Neuron (in vitro differentiated cells): ENCODE measurements around the gene ARHGAP15.

Experiments
- H2AFZ ChIP-seq: one replicate; pipeline ENCODE4 v1.6.1; 2013; ENCODE audit warnings: low read depth, mild to moderate bottlenecking, inconsistent platforms, low read length, moderate library complexity
- H3K27me3 ChIP-seq: one replicate; pipeline ENCODE4 v1.6.1; 2013; ENCODE audit warnings: low read length; ENCODE audit not compliant: insufficient read depth
- H3K36me3 ChIP-seq: one replicate; pipeline ENCODE4 v1.6.1; 2013; ENCODE audit warnings: low read length; ENCODE audit not compliant: insufficient read depth
- H3K4me1 ChIP-seq: one replicate; pipeline ENCODE4 v1.6.1; 2013; ENCODE audit warnings: low read length; ENCODE audit not compliant: insufficient read depth
- H3K4me3 ChIP-seq: 2 replicates; pipeline ENCODE4 v1.5.1; 2013; ENCODE audit warnings: mild to moderate bottlenecking, low read length, moderate library complexity
- H3K9me3 ChIP-seq: one replicate; pipeline ENCODE4 v1.6.1; 2013; ENCODE audit warnings: low read length

Gene ARHGAP15

DNA sequence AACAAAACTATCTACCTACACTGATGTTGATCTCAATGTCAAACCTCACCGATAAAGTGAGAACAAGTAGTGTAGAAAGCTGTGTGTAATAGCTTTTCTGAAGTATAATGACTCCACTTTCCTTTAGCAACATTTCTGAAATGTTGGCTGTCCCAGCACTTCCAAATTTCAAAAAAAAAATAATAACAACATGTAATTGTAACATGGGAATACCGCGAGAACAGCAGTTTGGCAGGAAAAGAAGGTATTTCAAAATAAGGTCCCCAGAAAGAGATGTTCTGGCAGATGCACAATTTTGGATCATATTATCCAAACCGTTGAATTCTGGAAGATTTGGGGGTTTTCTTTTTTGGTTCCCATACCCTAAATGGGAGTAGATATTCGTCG, 352.0 kb downstream of the ARHGAP15 start:
- H3K4me3 ChIP-seq: no peak overlapping the region
- no peaks in the 10 kb centered on the region for H3K9me3 ChIP-seq
- H3K4me1 ChIP-seq: peaks cover 5% of the 10 kb centered on the region
- H2AFZ ChIP-seq: peak overlapping the region; percentile 43
- no peaks in the 10 kb centered on the region for H3K27me3 ChIP-seq
- H3K36me3 ChIP-seq: no peaks in the 10 kb centered on the region

DNA sequence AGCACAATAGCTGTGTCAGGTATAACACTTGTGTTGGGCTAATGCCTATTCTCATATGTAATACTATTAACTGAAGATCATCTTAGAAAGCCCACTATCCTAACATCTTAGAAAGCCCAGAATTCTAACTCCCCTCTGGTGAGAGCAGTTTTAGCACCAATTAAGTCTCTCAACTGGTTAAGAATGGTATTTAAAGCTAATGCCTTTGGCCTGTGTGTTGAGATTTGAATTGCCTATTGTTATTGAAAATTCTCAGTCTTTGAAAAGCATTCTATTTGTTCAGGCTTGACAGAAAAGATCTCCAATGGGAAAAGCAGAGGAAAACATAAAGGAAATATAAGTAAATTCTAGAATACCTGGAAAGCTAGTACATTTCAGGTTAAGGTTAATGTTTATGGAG, 352.5 kb downstream of the ARHGAP15 start:
- no peak overlapping the region for H2AFZ ChIP-seq
- peaks cover 5% of the 10 kb centered on the region for H3K4me1 ChIP-seq
- H3K27me3 ChIP-seq: no peaks in the 10 kb centered on the region
- H3K36me3 ChIP-seq: no peaks in the 10 kb centered on the region
- H3K4me3 ChIP-seq: no peak overlapping the region
- H3K9me3 ChIP-seq: no peaks in the 10 kb centered on the region

DNA sequence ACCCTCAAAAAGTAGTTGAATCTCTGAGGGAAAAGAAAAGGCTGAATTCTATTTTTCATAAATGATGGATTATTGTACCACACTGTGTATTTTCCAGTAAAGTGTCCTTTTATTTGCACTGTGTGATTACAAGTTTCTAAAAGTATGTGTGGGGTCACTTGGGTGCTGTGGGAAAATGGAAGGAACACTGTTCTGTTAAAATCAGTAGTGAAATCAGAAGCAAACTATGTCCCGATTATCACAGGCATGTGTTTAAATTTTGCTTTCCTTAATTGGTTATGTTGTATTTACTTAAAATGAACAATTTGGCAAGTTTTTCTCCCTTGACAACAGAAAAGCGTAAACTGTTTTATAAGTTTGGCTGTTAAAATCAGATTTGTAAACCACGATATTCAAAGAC, 353.1 kb downstream of the ARHGAP15 start:
- no peaks in the 10 kb centered on the region for H3K27me3 ChIP-seq
- H3K4me1 ChIP-seq: peaks cover 5% of the 10 kb centered on the region
- no peak overlapping the region for H2AFZ ChIP-seq
- H3K4me3 ChIP-seq: no peak overlapping the region
- no peaks in the 10 kb centered on the region for H3K36me3 ChIP-seq
- no peaks in the 10 kb centered on the region for H3K9me3 ChIP-seq

DNA sequence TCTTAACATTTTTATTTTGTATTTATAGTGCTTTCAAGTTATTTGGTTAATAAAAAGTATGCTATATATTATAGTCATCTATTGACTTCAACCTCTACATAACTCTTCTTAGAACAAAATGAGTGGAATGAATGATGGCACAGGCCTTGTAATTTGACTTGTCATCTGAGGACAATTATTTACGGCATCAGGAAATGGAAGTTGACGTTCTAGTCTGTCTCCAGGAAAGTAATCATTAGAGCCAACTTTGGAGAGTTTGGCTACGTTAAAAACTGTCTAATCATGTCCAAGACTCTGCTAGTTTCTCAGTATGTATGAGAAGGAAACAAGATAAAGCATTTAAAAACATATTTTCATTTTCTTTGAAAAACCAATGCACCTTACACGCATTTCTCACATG, 353.6 kb downstream of the ARHGAP15 start:
- Histone ChIP-seq H3K36me3 (no peaks in the 10 kb centered on the region), H3K4me3 (no peak overlapping the region), H3K27me3 (no peaks in the 10 kb centered on the region), H3K4me1 (peaks cover 5% of the 10 kb centered on the region), H2AFZ (no peak overlapping the region), H3K9me3 (no peaks in the 10 kb centered on the region)

DNA sequence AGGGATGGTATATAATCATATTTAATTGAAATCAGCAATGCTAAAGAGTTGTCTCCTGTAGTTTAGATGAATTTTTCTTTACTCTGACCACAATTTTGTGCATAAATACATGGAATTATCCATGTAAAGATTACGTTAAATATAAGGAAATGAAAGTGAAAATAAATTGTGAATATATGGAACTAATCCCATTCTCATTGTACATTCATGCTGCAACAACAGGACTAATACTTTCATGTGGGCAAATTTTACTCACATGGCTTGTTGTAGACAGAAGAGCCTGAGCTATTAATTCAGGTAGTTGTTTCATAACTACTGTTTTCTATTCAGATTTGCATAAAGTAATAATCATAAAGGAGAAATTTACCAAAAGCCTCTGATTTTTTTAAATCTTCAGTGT, 357.8 kb downstream of the ARHGAP15 start:
- Histone ChIP-seq H3K4me3 (no peak overlapping the region), H3K27me3 (no peaks in the 10 kb centered on the region), H3K4me1 (peaks cover 2% of the 10 kb centered on the region), H2AFZ (no peak overlapping the region), H3K9me3 (no peaks in the 10 kb centered on the region), H3K36me3 (no peaks in the 10 kb centered on the region)

DNA sequence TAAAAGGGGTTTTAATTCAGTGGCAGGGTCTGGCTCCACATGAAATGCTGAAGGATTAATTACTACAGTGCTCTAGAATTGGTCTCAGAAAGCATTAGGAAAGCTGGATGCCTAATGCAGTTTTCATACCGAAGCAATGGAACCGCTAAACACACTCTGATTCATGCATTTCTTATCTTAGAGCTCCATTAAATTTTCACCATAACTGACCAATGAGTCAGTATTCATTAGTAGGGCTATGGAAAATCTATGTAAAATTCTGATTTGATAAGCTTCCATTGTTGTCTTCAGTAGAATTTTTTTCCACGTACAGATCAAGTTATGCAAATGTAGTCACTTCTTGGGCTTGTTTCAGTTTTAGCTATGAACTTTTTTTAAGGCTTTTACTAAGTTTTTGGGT, 359.9 kb downstream of the ARHGAP15 start:
- Histone ChIP-seq H3K27me3 (no peaks in the 10 kb centered on the region), H3K4me1 (no peaks in the 10 kb centered on the region), H3K36me3 (no peaks in the 10 kb centered on the region), H3K9me3 (no peaks in the 10 kb centered on the region), H3K4me3 (no peak overlapping the region), H2AFZ (no peak overlapping the region)

DNA sequence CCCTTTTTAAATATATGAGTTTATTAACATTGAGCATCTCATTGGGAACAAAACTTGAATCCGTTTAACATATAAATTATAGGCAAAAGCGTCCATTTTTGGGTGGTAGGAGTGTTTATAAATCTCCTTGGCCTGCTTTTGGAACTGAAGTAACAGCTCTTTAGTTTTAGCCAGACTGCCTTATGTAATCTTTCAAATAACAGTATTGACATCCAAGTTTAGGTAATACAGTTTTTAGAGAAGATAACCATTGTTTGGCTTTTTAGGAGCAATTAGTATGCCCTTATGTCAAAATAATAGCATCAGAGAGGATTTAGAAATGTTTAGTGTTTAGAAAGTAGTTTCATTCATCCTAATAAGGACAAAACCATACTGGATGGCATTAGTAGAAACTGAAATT, 361.9 kb downstream of the ARHGAP15 start:
- H3K4me1 ChIP-seq: no peaks in the 10 kb centered on the region
- no peaks in the 10 kb centered on the region for H3K27me3 ChIP-seq
- H3K4me3 ChIP-seq: no peak overlapping the region
- no peaks in the 10 kb centered on the region for H3K9me3 ChIP-seq
- H2AFZ ChIP-seq: no peak overlapping the region
- H3K36me3 ChIP-seq: no peaks in the 10 kb centered on the region

DNA sequence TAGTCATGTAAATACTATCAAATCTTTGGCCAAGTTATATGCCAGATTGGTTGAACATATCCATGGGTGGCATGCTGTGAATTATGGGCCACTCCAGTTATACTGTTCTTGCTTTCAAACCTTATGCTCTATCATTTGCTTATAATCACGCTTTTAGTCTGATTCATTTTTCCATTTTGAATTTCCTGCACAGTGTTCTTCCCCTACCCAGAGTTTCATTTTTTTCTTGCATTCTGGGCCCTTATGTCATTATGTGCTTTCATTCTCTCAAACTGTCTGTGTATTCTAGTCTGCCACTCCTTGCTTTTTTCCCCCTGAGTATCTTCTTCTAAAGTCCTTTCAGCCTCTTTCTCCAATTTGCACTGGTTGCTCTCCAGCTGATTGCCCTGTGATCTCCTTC, 364.1 kb downstream of the ARHGAP15 start:
- H3K36me3 ChIP-seq: no peaks in the 10 kb centered on the region
- no peaks in the 10 kb centered on the region for H3K9me3 ChIP-seq
- H2AFZ ChIP-seq: no peak overlapping the region
- H3K4me3 ChIP-seq: no peak overlapping the region
- no peaks in the 10 kb centered on the region for H3K27me3 ChIP-seq
- no peaks in the 10 kb centered on the region for H3K4me1 ChIP-seq

DNA sequence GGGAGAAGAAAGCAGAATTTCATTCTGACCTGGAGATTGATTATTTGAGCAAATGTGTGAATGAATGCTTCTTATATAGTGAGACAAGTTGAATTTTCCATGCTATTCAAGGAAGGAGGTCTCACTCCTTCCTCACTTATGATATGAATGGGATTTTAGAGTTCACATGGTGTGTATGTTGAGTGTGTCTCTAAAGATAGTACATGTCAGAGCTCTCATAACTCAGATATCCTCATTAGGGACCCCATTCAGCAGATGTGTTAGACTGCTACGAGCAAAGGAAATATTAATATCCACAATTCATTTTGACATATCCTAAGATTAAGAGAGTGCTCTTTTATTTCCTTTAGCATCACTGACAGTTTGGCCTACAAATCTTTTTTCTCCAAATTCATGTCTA, 368.5 kb downstream of the ARHGAP15 start:
- Histone ChIP-seq H3K4me3 (no peak overlapping the region), H3K9me3 (no peaks in the 10 kb centered on the region), H3K4me1 (no peaks in the 10 kb centered on the region), H3K36me3 (no peaks in the 10 kb centered on the region), H3K27me3 (no peaks in the 10 kb centered on the region), H2AFZ (no peak overlapping the region)

DNA sequence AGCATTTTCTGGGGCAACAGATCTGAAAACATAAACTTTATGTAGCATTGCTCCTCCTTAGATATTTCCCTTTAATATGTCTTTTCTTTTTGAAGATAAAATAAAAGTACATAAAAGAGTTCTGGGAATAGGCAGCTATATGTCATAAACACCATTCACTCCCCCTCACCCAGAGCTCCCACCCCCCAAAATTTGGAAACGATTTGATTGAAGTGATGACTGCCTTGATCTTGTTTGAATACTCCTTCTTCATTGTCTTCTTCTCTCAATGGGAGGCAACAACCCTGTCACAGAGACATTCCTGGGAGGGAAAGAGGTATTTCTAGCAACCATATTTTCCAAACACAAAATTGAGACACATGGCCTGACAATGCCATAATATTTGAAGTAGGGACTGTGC, 369.3 kb downstream of the ARHGAP15 start:
- Histone ChIP-seq H3K4me1 (no peaks in the 10 kb centered on the region), H3K36me3 (no peaks in the 10 kb centered on the region), H2AFZ (no peak overlapping the region), H3K4me3 (no peak overlapping the region), H3K27me3 (no peaks in the 10 kb centered on the region), H3K9me3 (no peaks in the 10 kb centered on the region)

DNA sequence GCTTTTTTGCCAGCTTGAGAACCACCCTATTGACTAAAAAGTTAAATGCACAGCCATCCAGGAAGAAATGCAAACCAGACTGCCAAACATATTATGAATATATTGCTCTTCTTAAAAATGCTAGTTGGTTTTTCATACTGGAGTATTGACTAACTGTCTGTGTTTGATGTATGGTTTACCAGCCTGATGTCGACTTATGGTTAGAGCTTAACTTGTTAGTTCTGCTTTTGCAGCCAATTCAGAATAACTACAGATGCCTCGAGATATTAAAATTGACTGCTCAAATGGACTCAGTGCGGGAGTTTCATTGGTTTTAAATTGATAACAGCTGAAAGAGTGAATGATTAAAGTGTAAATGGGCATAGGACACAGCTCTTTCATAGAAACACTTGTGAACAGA, 369.8 kb downstream of the ARHGAP15 start:
- Histone ChIP-seq H3K36me3 (no peaks in the 10 kb centered on the region), H3K4me1 (no peaks in the 10 kb centered on the region), H3K9me3 (no peaks in the 10 kb centered on the region), H3K27me3 (no peaks in the 10 kb centered on the region), H3K4me3 (no peak overlapping the region), H2AFZ (no peak overlapping the region)

DNA sequence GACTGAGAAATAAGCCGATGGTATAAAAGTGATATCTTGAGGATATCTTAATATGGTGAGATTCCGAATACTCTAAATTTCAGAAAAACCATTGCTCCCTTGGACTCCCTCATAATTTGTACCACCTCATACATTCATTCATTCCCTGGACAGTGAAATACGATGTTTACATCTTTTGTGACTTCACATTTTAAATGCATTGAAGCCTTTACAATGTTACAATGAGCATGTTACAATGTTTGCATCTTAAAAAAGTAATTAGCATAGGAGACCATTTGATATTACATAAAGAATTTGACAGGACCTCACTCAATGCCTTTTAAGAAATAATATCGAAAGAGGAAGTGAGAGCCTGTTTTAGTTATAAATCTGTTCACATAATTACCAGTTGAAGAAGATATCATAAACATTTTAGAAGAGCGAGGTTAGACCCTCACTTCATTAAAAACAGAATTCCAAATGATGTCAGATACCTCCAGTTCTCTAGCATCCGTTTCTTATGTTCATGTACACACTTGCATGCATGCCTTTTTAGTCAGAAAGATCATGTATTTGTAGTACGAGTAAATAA, 372.0 kb downstream of the ARHGAP15 start:
- H3K9me3 ChIP-seq: no peaks in the 10 kb centered on the region
- no peaks in the 10 kb centered on the region for H3K27me3 ChIP-seq
- no peak overlapping the region for H3K4me3 ChIP-seq

DNA sequence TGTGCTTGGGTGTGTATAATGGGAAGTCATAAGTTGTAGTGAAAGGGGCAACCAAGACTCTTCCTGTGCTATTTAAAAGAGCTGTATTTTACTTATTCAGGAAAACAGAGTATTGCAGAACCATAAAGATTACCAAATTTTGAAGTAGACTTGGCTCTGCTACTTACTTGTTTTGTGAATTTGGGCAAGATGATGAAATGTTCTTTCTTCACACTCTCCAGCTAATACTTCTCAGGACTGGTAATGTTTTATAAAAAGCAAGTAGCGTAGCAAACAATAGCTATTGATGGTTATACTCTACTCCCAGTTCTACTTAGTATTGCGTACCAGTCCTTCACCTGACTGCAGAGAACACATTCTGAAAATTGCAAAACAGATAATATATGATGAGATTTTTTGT, 374.1 kb downstream of the ARHGAP15 start:
- Histone ChIP-seq H2AFZ (no peak overlapping the region), H3K4me1 (no peaks in the 10 kb centered on the region), H3K9me3 (no peaks in the 10 kb centered on the region), H3K36me3 (no peaks in the 10 kb centered on the region), H3K27me3 (no peaks in the 10 kb centered on the region), H3K4me3 (no peak overlapping the region)

More for the DNA sequence above, 372.0 kb downstream of the ARHGAP15 start:
- H2AFZ ChIP-seq: no peak overlapping the region
- H3K4me1 ChIP-seq: no peaks in the 10 kb centered on the region
- no peaks in the 10 kb centered on the region for H3K36me3 ChIP-seq

DNA sequence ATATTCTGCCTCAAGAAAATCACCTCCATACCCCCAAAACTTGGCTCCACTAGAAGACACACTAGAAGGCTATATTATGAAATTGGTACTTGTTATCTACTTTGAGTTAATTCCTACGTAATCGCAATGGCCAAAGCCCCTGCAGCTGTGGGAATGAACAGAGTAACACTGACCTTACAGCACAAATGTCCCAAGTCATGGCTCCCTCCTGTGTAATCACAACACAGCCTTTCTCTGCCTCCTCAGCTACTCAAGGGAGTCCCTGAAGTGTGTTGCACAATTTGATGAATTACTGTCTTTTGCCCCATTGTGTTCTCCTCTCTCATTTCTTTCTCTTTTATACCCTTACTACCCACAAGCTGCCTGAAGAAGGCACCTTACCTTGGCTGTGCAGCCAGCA, 375.2 kb downstream of the ARHGAP15 start:
- Histone ChIP-seq H3K4me1 (no peaks in the 10 kb centered on the region), H2AFZ (no peak overlapping the region), H3K9me3 (no peaks in the 10 kb centered on the region), H3K4me3 (no peak overlapping the region), H3K36me3 (no peaks in the 10 kb centered on the region), H3K27me3 (no peaks in the 10 kb centered on the region)
